Measurements from ENCODE around the gene ADARB1.

Gene ADARB1

GRCh38 chr21:45175326-45176095 lies 101.1 kb downstream of the ADARB1 start:
- TF ChIP-seq CTCF (IDR thresholded peaks at IDR 0.05; ENCODE audit: insufficient read depth, low read length, poor library complexity, severe bottlenecking) = no peak
- no peaks in the 10 kb centered on the region for H3K27me3 ChIP-seq (replicated peaks; ENCODE audit: control insufficient read depth, insufficient read depth, low read length)
- H3K36me3 ChIP-seq (ENCODE audit: control insufficient read depth, insufficient read depth, low read length) = no peaks in the 10 kb centered on the region

GRCh38 chr21:45176141-45176540 lies 101.8 kb downstream of the ADARB1 start:
- H3K27me3 ChIP-seq (replicated peaks; ENCODE audit: control insufficient read depth, insufficient read depth, low read length) = no peaks in the 10 kb centered on the region
- H3K4me3 ChIP-seq (replicated peaks; ENCODE audit: low read depth, low read length) = no peak overlapping the region
- TF ChIP-seq CTCF (IDR thresholded peaks at IDR 0.05; ENCODE audit: insufficient read depth, low read length, poor library complexity, severe bottlenecking) = no peak
- no peak for DNase-seq (ENCODE audit: extremely low read depth, insufficient read length)
- H3K36me3 ChIP-seq (ENCODE audit: control insufficient read depth, insufficient read depth, low read length) = no peaks in the 10 kb centered on the region

More at GRCh38 chr21:45175326-45176095, 101.1 kb downstream of the ADARB1 start:
- no peak overlapping the region for H3K4me3 ChIP-seq (replicated peaks; ENCODE audit: low read depth, low read length)
- DNase-seq (ENCODE audit: extremely low read depth, insufficient read length) = no peak

- TF ChIP-seq CTCF (IDR thresholded peaks at IDR 0.05; ENCODE audit: insufficient read depth, low read length, poor library complexity, severe bottlenecking) = no peak
- no peak for DNase-seq (ENCODE audit: extremely low read depth, insufficient read length)
- Histone ChIP-seq H3K27me3 (replicated peaks; ENCODE audit: control insufficient read depth, insufficient read depth, low read length) (no peaks in the 10 kb centered on the region; the same call in 1 of the 2 replicates), H3K4me3 (replicated peaks; ENCODE audit: low read depth, low read length) (no peak overlapping the region), H3K36me3 (ENCODE audit: control insufficient read depth, insufficient read depth, low read length) (no peaks in the 10 kb centered on the region)
Observed at GRCh38 chr21:45177039-45177438, 102.7 kb downstream of the ADARB1 start.

- no peak for TF ChIP-seq CTCF (IDR thresholded peaks at IDR 0.05; ENCODE audit: insufficient read depth, low read length, poor library complexity, severe bottlenecking)
- Histone ChIP-seq H3K27me3 (replicated peaks; ENCODE audit: control insufficient read depth, insufficient read depth, low read length) (no peaks in the 10 kb centered on the region; the same call in 1 of the 2 replicates), H3K36me3 (ENCODE audit: control insufficient read depth, insufficient read depth, low read length) (no peaks in the 10 kb centered on the region), H3K4me3 (replicated peaks; ENCODE audit: low read depth, low read length) (no peak overlapping the region)
- no peak for DNase-seq (ENCODE audit: extremely low read depth, insufficient read length)
Observed at GRCh38 chr21:45178070-45178608, 103.8 kb downstream of the ADARB1 start.

- H3K27me3 ChIP-seq (replicated peaks; ENCODE audit: control insufficient read depth, insufficient read depth, low read length) = no peaks in the 10 kb centered on the region; the same call in 1 of the 2 replicates
Observed at GRCh38 chr21:45178971-45179370, 104.6 kb downstream of the ADARB1 start.

More at GRCh38 chr21:45178971-45179370, 104.6 kb downstream of the ADARB1 start:
- no peak for DNase-seq (ENCODE audit: extremely low read depth, insufficient read length)
- TF ChIP-seq CTCF (IDR thresholded peaks at IDR 0.05; ENCODE audit: insufficient read depth, low read length, poor library complexity, severe bottlenecking) = no peak
- Histone ChIP-seq H3K4me3 (replicated peaks; ENCODE audit: low read depth, low read length) (no peak overlapping the region), H3K36me3 (ENCODE audit: control insufficient read depth, insufficient read depth, low read length) (no peaks in the 10 kb centered on the region)
